SK-N-SH (cell line): Measurements from ENCODE around the gene RAB3C. TPM values are rescaled to one million over a fixed set of nuclear protein-coding genes. Genes with fewer than 3 reads are reported as not detected.

Experiments used
- CTCF ChIA-PET: fragments of 300-600, 350-600 bp; formaldehyde crosslinking; extraction: SDS; loops from one replicate; lab custom pipeline; 2021; lab: Yijun Ruan, JAX
- POLR2A ChIA-PET: fragments of 350-600 bp; sonication (Branson Sonifier 250); formaldehyde crosslinking; extraction: SDS; loops from one replicate; lab custom pipeline; 2020; ENCODE audit warnings: antibody characterized with exemption, inconsistent platforms; lab: Yijun Ruan, JAX
- DNase-seq: peaks from one replicate; pipeline ENCODE4 v3.0.0; 2012
- H2AFZ ChIP-seq: fragments of 200-600 bp; sonication (generic); 2 replicates; pipeline ENCODE4 v1.8.1; 2016; ENCODE audit warnings: antibody characterized with exemption, mild to moderate bottlenecking, low read depth
- H3F3A ChIP-seq: fragments of 200-600 bp; sonication (generic); replicated peaks from 2 replicates; pipeline ENCODE3; 2016; ENCODE audit warnings: antibody characterized with exemption, mild to moderate bottlenecking; ENCODE audit not compliant: insufficient read depth
- H3K27ac ChIP-seq, 2 experiments: fragments of 200-500 bp in 1 of 2; fragments of 200-600 bp in 1 of 2; sonication (Bioruptor generic) in 1 of 2; sonication (generic), shearing (Covaris generic) in 1 of 2; 2 replicates each; pipeline versions ENCODE4 v1.5.1 to v1.6.1; 2014 to 2016; ENCODE audit warnings: low read depth in 2 of 2, inconsistent platforms in 1 of 2, low read length in 1 of 2, mild to moderate bottlenecking in 1 of 2, mixed read lengths in 1 of 2
- H3K27me3 ChIP-seq: fragments of 200-600 bp; sonication (generic), shearing (Covaris generic); 2 replicates; pipeline ENCODE4 v1.6.1; 2016; ENCODE audit warnings: mixed run types; ENCODE audit not compliant: insufficient read depth
- H3K36me3 ChIP-seq, 2 experiments: fragments of 200-500 bp in 1 of 2; fragments of 200-600 bp in 1 of 2; sonication (Bioruptor generic) in 1 of 2; sonication (generic) in 1 of 2; replicated peaks in 1 of 2; 2 replicates each; pipeline versions ENCODE3 to v1.5.1; 2014 to 2016; ENCODE audit warnings: low read length in 1 of 2, mild to moderate bottlenecking in 1 of 2; ENCODE audit not compliant: insufficient read depth in 2 of 2, control insufficient read depth in 1 of 2
- H3K4me1 ChIP-seq, 2 experiments: fragments of 200-500 bp in 1 of 2; fragments of 200-600 bp in 1 of 2; sonication (Bioruptor generic) in 1 of 2; sonication (generic), shearing (Covaris generic) in 1 of 2; 2 replicates each; pipeline versions ENCODE4 v1.5.1 to v1.6.1; 2014 to 2016; ENCODE audit warnings: low read depth in 1 of 2, low read length in 1 of 2, mixed run types in 1 of 2; ENCODE audit not compliant: insufficient read depth in 2 of 2, control insufficient read depth in 1 of 2
- H3K4me2 ChIP-seq: fragments of 200-600 bp; sonication (generic), shearing (Covaris generic); 2 replicates; pipeline ENCODE4 v1.6.1; 2017; ENCODE audit warnings: mixed run types
- H3K4me3 ChIP-seq, 2 experiments: fragments of 200-500 bp in 1 of 2; fragments of 200-600 bp in 1 of 2; sonication (Bioruptor generic) in 1 of 2; sonication (generic), shearing (Covaris generic) in 1 of 2; 2 replicates each; pipeline versions ENCODE4 v1.5.1 to v1.8.1; 2014 to 2016; ENCODE audit warnings: low read depth in 2 of 2, inconsistent platforms in 1 of 2, low read length in 1 of 2, mild to moderate bottlenecking in 1 of 2, mixed read lengths in 1 of 2, moderate library complexity in 1 of 2
- H3K79me2 ChIP-seq: fragments of 200-600 bp; sonication (generic); 2 replicates; pipeline ENCODE4 v1.8.1; 2017; ENCODE audit warnings: mild to moderate bottlenecking; ENCODE audit not compliant: insufficient read depth
- H3K9ac ChIP-seq: fragments of 200-600 bp; sonication (generic); 2 replicates; pipeline ENCODE4 v1.6.1; 2017; ENCODE audit warnings: mixed run types
- H3K9me2 ChIP-seq: fragments of 200-600 bp; sonication (generic); 2 replicates; pipeline ENCODE4 v1.6.1; 2017; ENCODE audit warnings: mixed run types
- H3K9me3 ChIP-seq: fragments of 200-600 bp; sonication (generic); 2 replicates; pipeline ENCODE4 v1.6.1; 2017; ENCODE audit warnings: mixed run types, mild to moderate bottlenecking, moderate library complexity
- H4K20me1 ChIP-seq: fragments of 200-600 bp; sonication (generic); 2 replicates; pipeline ENCODE4 v1.6.1; 2017; ENCODE audit warnings: mild to moderate bottlenecking, mixed run types; ENCODE audit not compliant: insufficient read depth
- CTCF ChIP-seq: fragments of 200-600 bp; sonication (generic); IDR thresholded peaks from 2 replicates; pipeline ENCODE4 v1.6.1; 2017; ENCODE audit warnings: antibody characterized with exemption, mild to moderate bottlenecking, moderate library complexity
- ELF1 ChIP-seq: IDR thresholded peaks from 2 replicates; pipeline ENCODE4 v1.4.0; 2012
- EZH2phosphoT487 ChIP-seq: fragments of 200-600 bp; sonication (generic); IDR thresholded peaks from 2 replicates; pipeline ENCODE4 v1.6.1; 2017; ENCODE audit warnings: low read depth, mixed run types, mild to moderate bottlenecking, antibody characterized with exemption, moderate library complexity, borderline replicate concordance
- FOSL2 ChIP-seq: IDR thresholded peaks from 2 replicates; pipeline ENCODE4 v1.4.0; 2012; ENCODE audit warnings: low read depth, mild to moderate bottlenecking, moderate library complexity, borderline replicate concordance
- FOXJ3 ChIP-seq: sonication (generic); formaldehyde crosslinking; IDR thresholded peaks from 2 replicates; pipeline ENCODE4 v1.5.1; 2020; ENCODE audit warnings: mild to moderate bottlenecking, missing genetic modification reagents
- FOXM1 ChIP-seq: IDR thresholded peaks from 2 replicates; pipeline ENCODE4 v1.4.0; 2012; ENCODE audit warnings: low read depth, mild to moderate bottlenecking
- JUND ChIP-seq: IDR thresholded peaks from 2 replicates; pipeline ENCODE4 v1.4.0; 2012
- MAX ChIP-seq: IDR thresholded peaks from 2 replicates; pipeline ENCODE4 v1.4.0; 2012; ENCODE audit warnings: low read depth
- MEF2A ChIP-seq: IDR thresholded peaks from 2 replicates; pipeline ENCODE4 v1.4.0; 2012; ENCODE audit warnings: low read depth, borderline replicate concordance
- MXI1 ChIP-seq: IDR thresholded peaks from 2 replicates; pipeline ENCODE4 v1.6.1; 2012; ENCODE audit warnings: mild to moderate bottlenecking, low read depth, low read length, improper control_type of control experiment
- NFIC ChIP-seq: IDR thresholded peaks from 2 replicates; pipeline ENCODE4 v1.4.0; 2012; ENCODE audit warnings: borderline replicate concordance
- POLR2AphosphoS5 ChIP-seq: IDR thresholded peaks from 2 replicates; pipeline ENCODE4 v1.6.1; 2012; ENCODE audit warnings: low read depth, low read length
- RAD21 ChIP-seq: IDR thresholded peaks from 2 replicates; pipeline ENCODE4 v1.6.1; 2012; ENCODE audit warnings: mild to moderate bottlenecking, low read length
- RFX5 ChIP-seq: IDR thresholded peaks from 2 replicates; pipeline ENCODE4 v1.6.1; 2012; ENCODE audit warnings: mild to moderate bottlenecking, improper control_type of control experiment, low read length
- RXRA ChIP-seq: IDR thresholded peaks from 2 replicates; pipeline ENCODE4 v1.4.0; 2012; ENCODE audit warnings: low read depth, mild to moderate bottlenecking, borderline replicate concordance
- SMC3 ChIP-seq: IDR thresholded peaks from 2 replicates; pipeline ENCODE4 v1.6.1; 2012; ENCODE audit warnings: low read depth, low read length, improper control_type of control experiment
- TAF1 ChIP-seq: IDR thresholded peaks from 2 replicates; pipeline ENCODE4 v1.6.1; 2012; ENCODE audit warnings: low read depth, mild to moderate bottlenecking, low read length, moderate library complexity, borderline replicate concordance
- TCF12 ChIP-seq: IDR thresholded peaks from 2 replicates; pipeline ENCODE4 v1.4.0; 2012
- TEAD4 ChIP-seq: IDR thresholded peaks from 2 replicates; pipeline ENCODE4 v1.4.0; 2012; ENCODE audit warnings: mild to moderate bottlenecking, borderline replicate concordance; ENCODE audit not compliant: insufficient read depth
- WGBS: methylation state at CpG from one replicate; pipeline ENCODE4 v1.1.6; 2017; ENCODE audit warnings: low lambda C conversion rate; 5-methylcytosine and 5-hydroxymethylcytosine counted together
- polyA plus RNA-seq, 3 experiments: library from polyadenylated mRNA; depleted of rRNA; stranded (reverse); fragments of >200 nt; gene quantifications; 2 replicates each; pipeline ENCODE4 v1.2.3, GENCODE V29; 2012
- TF ChIP-seq, protein P1 (sequence below): IDR thresholded peaks from 2 replicates; pipeline ENCODE4; 2012
- TF ChIP-seq, protein P2 (sequence below): fragments of 150-350 bp; IDR thresholded peaks from 2 replicates; pipeline ENCODE4 v1.6.1; 2017; ENCODE audit warnings: antibody characterized with exemption, low read length, low read depth, borderline replicate concordance

The RAB3C gene
- polyA plus RNA-seq, 1 of the 3 experiments (the other 2 are of a cell fraction): 0.03 TPM

GRCh38 chr5:58868931-58869330, 286.1 kb downstream of the RAB3C start:
- no peak for TF ChIP-seq POLR2AphosphoS5
- Histone ChIP-seq H3K9me3 (no peaks in the 10 kb centered on the region), H3K36me3 (no peaks in the 10 kb centered on the region), H3F3A (no peaks in the 10 kb centered on the region), H3K27ac (no peak overlapping the region), H3K4me3 (no peak overlapping the region), H3K9ac (no peak overlapping the region), H3K9me2 (no peaks in the 10 kb centered on the region), H2AFZ (no peak overlapping the region), H4K20me1 (no peaks in the 10 kb centered on the region), H3K4me2 (no peak overlapping the region), H3K4me1 (peaks cover 0 to 4% of the 10 kb centered on the region in 2 experiments; a peak in 1 of 4 replicates), H3K27me3 (no peaks in the 10 kb centered on the region), H3K79me2 (no peaks in the 10 kb centered on the region)
- ChIA-PET CTCF (interaction anchor here (0.8 to 3.1 kb wide), 4 partner anchors 17 to 370 kb away, joined by 3 to 9 read pairs (median 6); no protein-coding TSS in a partner anchor), POLR2A (no interaction called here)
- WGBS: 62% methylated on average over 8 of the region's 8 CpGs
- no peak for DNase-seq

DNA sequence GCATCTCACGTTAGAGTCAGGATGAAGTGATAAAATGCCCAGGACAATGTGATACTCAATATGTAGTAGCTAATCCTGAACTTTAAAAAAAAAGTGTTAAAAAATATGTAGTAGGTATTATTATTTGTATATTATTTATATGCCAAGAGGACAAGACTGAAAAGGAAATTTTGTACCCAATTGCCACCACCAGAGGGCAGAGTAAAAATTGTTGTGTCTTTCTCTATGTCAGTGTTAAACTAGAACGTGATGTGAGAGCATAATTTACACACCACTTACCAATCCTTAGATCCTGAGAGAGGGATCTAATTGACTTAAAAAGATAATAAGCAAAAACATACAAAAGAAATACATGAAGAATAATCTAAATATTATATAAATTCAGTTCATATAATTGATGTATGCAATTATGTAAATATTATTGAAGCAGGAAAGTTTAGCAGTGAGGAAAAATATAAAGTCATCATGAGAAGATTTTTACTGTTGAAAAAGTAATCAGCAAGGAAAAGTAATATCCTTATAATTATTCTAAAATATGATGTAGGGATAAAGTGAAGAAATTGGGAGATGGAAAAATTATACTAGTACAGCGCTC, 288.9 kb downstream of the RAB3C start:
- Histone ChIP-seq H3K9me2 (no peaks in the 10 kb centered on the region), H3K9me3 (no peaks in the 10 kb centered on the region), H4K20me1 (no peaks in the 10 kb centered on the region), H3K9ac (no peak overlapping the region), H3K27me3 (no peaks in the 10 kb centered on the region), H3K27ac (no peak overlapping the region), H3F3A (no peaks in the 10 kb centered on the region), H3K36me3 (no peaks in the 10 kb centered on the region), H3K79me2 (no peaks in the 10 kb centered on the region), H2AFZ (no peak overlapping the region), H3K4me2 (no peak overlapping the region), H3K4me3 (no peak overlapping the region; a peak in 1 of 4 replicates), H3K4me1 (peaks cover 0 to 4% of the 10 kb centered on the region in 2 experiments; a peak in 1 of 4 replicates)
- 59% methylated on average over 3 of the region's 3 CpGs for WGBS
- DNase-seq: peak; percentile 26
- ChIA-PET CTCF (interaction anchor here (0.6 to 3.1 kb wide), 19 partner anchors 9 to 1687 kb away, joined by 3 to 12 read pairs (median 3); no protein-coding TSS in a partner anchor), POLR2A (no interaction called here)
- TF ChIP-seq, protein P1, sequence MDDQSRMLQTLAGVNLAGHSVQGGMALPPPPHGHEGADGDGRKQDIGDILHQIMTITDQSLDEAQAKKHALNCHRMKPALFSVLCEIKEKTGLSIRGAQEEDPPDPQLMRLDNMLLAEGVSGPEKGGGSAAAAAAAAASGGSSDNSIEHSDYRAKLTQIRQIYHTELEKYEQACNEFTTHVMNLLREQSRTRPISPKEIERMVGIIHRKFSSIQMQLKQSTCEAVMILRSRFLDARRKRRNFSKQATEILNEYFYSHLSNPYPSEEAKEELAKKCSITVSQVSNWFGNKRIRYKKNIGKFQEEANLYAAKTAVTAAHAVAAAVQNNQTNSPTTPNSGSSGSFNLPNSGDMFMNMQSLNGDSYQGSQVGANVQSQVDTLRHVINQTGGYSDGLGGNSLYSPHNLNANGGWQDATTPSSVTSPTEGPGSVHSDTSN: no peak
- TF ChIP-seq MAX (no peak), EZH2phosphoT487 (no peak), NFIC (no peak), RAD21 (peak; percentile 47), TCF12 (no peak), SMC3 (peak; percentile 38; the same call in 1 of the 2 replicates), MEF2A (no peak), ELF1 (no peak), TEAD4 (no peak), JUND (no peak), FOXJ3 (CRISPR knock-in tag) (no peak), FOSL2 (no peak), CTCF (peak; percentile 73), TAF1 (no peak), MXI1 (no peak), RFX5 (no peak), RXRA (no peak), FOXM1 (no peak)
- TF ChIP-seq, protein P2, sequence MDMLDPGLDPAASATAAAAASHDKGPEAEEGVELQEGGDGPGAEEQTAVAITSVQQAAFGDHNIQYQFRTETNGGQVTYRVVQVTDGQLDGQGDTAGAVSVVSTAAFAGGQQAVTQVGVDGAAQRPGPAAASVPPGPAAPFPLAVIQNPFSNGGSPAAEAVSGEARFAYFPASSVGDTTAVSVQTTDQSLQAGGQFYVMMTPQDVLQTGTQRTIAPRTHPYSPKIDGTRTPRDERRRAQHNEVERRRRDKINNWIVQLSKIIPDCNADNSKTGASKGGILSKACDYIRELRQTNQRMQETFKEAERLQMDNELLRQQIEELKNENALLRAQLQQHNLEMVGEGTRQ: no peak
